Measurements from ENCODE around the gene VSIG1. TPM values are rescaled to one million over a fixed set of nuclear protein-coding genes. Genes with fewer than 3 reads are reported as not detected.
A peak's percentile ranks its signal among the peaks of the same experiment; 100 is the strongest.

Gene VSIG1
- total and polyA plus RNA-seq, 7 experiments from 2014 or later: 7.8 to 50.2 (median 20.3) TPM

DNA sequence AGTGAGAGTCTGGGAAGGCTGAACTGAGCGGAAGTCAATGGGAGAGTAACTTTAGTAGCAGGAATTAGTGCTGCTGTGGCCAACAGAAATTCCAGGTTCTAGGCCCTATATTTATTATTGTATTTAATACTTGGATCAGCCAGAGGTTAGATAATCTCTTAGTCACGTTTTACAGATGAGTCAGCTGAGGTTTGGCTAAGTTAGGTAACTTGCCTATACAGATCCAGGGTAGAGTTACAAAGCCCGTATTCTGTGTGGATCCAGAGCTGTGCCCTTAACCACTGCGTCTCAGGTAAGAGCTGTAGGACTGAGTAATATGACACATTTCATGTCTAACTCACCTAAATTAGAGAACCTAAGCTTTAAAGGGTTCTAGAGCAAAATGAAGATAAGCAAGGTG, 26.0 kb downstream of the VSIG1 start:
- Histone ChIP-seq H3K36me3 (ENCODE audit: control insufficient read depth in 2 of 3, insufficient read depth in 3 of 3, low read length in 3 of 3) (peaks cover 0 to 16% (median 7%) of the 10 kb centered on the region in 3 experiments), H3K27me3 (ENCODE audit: control insufficient read depth in 2 of 2, insufficient read depth in 2 of 2, low read length in 2 of 2) (no peaks in the 10 kb centered on the region), H3K9me3 (ENCODE audit: control insufficient read depth in 2 of 3, low read length in 3 of 3) (no peaks in the 10 kb centered on the region), H3K27ac (ENCODE audit: low read depth, low read length) (no peak overlapping the region), H3K4me3 (ENCODE audit: low read length) (no peak overlapping the region), H3K4me1 (ENCODE audit: control insufficient read depth in 2 of 2, insufficient read depth in 2 of 2, low read length in 2 of 2) (no peaks in the 10 kb centered on the region)
- CTCF ChIA-PET: interaction anchor here (0.6 to 2.3 kb wide), 6 partner anchors 44 to 1048 kb away, joined by 3 to 20 read pairs (median 3); no protein-coding TSS in a partner anchor
- H3K9me3 Mint-ChIP-seq: no peaks in the 10 kb centered on the region
- no peak overlapping the region for H3K4me3 Mint-ChIP-seq
- POLR2A ChIA-PET: interaction anchor here (0.9 to 1.3 kb wide), 2 partner anchors 46 to 52 kb away, joined by 3 to 5 read pairs; no protein-coding TSS in a partner anchor
- intact Hi-C loops (cut with micrococcal nuclease): loop anchor here (5.0 to 10.0 kb wide), 8 partner anchors 149 to 1199 kb away; partner anchors contain the start of genes NCBP2L (in 1 of the 2) and TSC22D3 (in 1 of the 2)
- H3K27me3 Mint-ChIP-seq: peaks cover 0 to 7% (median 0%) of the 10 kb centered on the region in 5 donors
- ATAC-seq: no peak
- H3K27ac Mint-ChIP-seq: peak overlapping the region in 4 of 9 donors; percentile 22 to 78 (median 36)
- no peak for DNase-seq
- H3K36me3 Mint-ChIP-seq: peaks cover 0 to 12% (median 5%) of the 10 kb centered on the region in 5 donors
- peaks cover 0 to 11% (median 1%) of the 10 kb centered on the region in 7 donors for H3K4me1 Mint-ChIP-seq

DNA sequence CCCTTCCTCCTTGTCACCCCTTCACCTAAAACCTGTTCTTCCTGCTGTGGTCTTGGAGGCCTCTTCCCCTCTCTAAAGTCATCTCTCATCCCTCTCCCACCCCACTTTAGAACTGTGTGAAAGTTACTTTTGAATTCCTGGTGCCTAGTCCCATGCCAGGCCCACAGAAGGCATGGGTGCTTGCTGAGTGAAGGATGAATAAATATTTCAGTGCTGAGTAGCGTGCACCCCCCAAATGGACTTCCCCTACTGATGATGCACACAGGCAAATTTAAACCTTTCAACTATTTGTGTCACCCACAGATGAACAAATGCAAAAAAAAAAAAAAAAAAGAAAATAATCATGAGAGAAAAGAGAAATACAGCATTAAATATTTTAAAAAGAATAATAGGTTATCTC, 26.7 kb downstream of the VSIG1 start:
- intact Hi-C loops (cut with micrococcal nuclease): loop anchor here (5.0 to 10.0 kb wide), 8 partner anchors 149 to 1199 kb away; partner anchors contain the start of genes NCBP2L (in 1 of the 2) and TSC22D3 (in 1 of the 2)
- Mint-ChIP-seq H3K9me3 (no peaks in the 10 kb centered on the region), H3K27me3 (peaks cover 0 to 7% (median 0%) of the 10 kb centered on the region in 5 donors), H3K4me1 (peaks cover 0 to 11% (median 1%) of the 10 kb centered on the region in 7 donors), H3K4me3 (no peak overlapping the region), H3K27ac (peak overlapping the region in 7 of 9 donors; percentile 28 to 84 (median 76)), H3K36me3 (peaks cover 0 to 12% (median 5%) of the 10 kb centered on the region in 5 donors)
- Histone ChIP-seq H3K4me3 (ENCODE audit: low read length) (no peak overlapping the region), H3K36me3 (ENCODE audit: control insufficient read depth in 2 of 3, insufficient read depth in 3 of 3, low read length in 3 of 3) (peaks cover 0 to 19% (median 10%) of the 10 kb centered on the region in 3 experiments), H3K27ac (ENCODE audit: low read depth, low read length) (peak overlapping the region; percentile 17), H3K27me3 (ENCODE audit: control insufficient read depth in 2 of 2, insufficient read depth in 2 of 2, low read length in 2 of 2) (no peaks in the 10 kb centered on the region), H3K9me3 (ENCODE audit: control insufficient read depth in 2 of 3, low read length in 3 of 3) (no peaks in the 10 kb centered on the region), H3K4me1 (ENCODE audit: control insufficient read depth in 2 of 2, insufficient read depth in 2 of 2, low read length in 2 of 2) (no peaks in the 10 kb centered on the region)
- CTCF ChIA-PET: interaction anchor here (1.2 to 2.3 kb wide), 2 partner anchors 50 to 93 kb away, joined by 3 to 20 read pairs; no protein-coding TSS in a partner anchor
- DNase-seq: no peak
- no peak for ATAC-seq
- POLR2A ChIA-PET: interaction anchor here (1.3 kb wide), 1 partner anchor 52 kb away, joined by 5 read pairs; no protein-coding TSS in a partner anchor

DNA sequence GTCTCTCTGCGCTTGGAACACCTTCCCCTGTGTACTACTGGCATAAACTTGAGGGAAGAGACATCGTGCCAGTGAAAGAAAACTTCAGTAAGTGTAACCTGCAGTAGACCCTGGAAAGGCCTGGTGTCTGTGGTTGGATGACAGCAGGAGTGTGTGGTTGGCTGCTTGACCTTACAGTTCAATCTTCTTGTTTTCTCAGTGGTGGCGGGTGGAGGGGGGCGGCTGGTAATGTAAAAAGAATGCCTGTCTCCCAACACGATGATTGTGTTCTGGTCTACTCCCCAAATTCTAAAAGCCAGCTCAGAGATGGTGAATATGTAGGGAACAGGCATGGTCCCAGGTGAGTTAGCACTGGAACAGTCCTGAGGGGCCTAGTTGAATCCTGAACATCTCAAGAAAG, 27.9 kb downstream of the VSIG1 start:
- DNase-seq (no peak), ATAC-seq (no peak)
- no peak overlapping the region for H3K4me3 ChIP-seq (ENCODE audit: low read length)
- no peaks in the 10 kb centered on the region for H3K9me3 Mint-ChIP-seq
- peak overlapping the region in 1 of 9 donors; percentile 33 for H3K27ac Mint-ChIP-seq
- peaks cover 0 to 12% (median 5%) of the 10 kb centered on the region in 5 donors for H3K36me3 Mint-ChIP-seq
- H3K4me3 Mint-ChIP-seq: no peak overlapping the region
- no peaks in the 10 kb centered on the region for H3K4me1 ChIP-seq (ENCODE audit: control insufficient read depth in 2 of 2, insufficient read depth in 2 of 2, low read length in 2 of 2)
- intact Hi-C loops (cut with micrococcal nuclease): loop anchor here (1.0 to 10.0 kb wide), 17 partner anchors 18 to 1200 kb away; partner anchors contain the start of genes NCBP2L (in 2 of the 2), ATG4A (in 1 of the 2), PSMD10 (in 1 of the 2) and TSC22D3 (in 1 of the 2)
- H3K4me1 Mint-ChIP-seq: peaks cover 0 to 11% (median 1%) of the 10 kb centered on the region in 7 donors
- no peaks in the 10 kb centered on the region for H3K27me3 ChIP-seq (ENCODE audit: control insufficient read depth in 2 of 2, insufficient read depth in 2 of 2, low read length in 2 of 2)
- H3K27ac ChIP-seq (ENCODE audit: low read depth, low read length): no peak overlapping the region
- ChIA-PET POLR2A (no interaction called here), CTCF (interaction anchor here (1.1 kb wide), 1 partner anchor 52 kb away, joined by 3 read pairs; no protein-coding TSS in a partner anchor)
- no peaks in the 10 kb centered on the region for H3K9me3 ChIP-seq (ENCODE audit: control insufficient read depth in 2 of 3, low read length in 3 of 3)
- H3K27me3 Mint-ChIP-seq: peaks cover 0 to 7% (median 0%) of the 10 kb centered on the region in 5 donors
- H3K36me3 ChIP-seq (ENCODE audit: control insufficient read depth in 2 of 3, insufficient read depth in 3 of 3, low read length in 3 of 3): peaks cover 0 to 21% (median 10%) of the 10 kb centered on the region in 3 experiments

DNA sequence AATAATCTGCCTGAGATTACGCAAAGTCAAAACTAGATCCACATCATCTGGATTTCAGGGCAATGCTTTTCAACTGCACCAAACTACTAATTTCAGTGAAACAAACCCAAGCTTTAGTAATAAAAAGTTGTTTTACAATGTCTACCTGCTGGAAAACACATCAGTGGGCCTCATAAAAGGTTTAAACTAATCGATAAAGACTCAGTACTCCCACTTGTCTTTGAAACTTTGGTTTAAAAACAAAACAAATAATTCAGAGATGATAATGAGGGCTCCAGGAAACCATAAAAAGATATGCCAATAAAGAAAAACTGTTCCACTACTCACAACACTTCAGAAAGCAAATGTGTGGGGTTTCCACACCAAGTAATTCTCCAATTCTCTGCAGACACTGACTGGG, 36.2 kb downstream of the VSIG1 start:
- no peak overlapping the region for H3K4me3 ChIP-seq (ENCODE audit: low read length)
- no peaks in the 10 kb centered on the region for H3K9me3 ChIP-seq (ENCODE audit: control insufficient read depth in 2 of 3, low read length in 3 of 3)
- H3K36me3 ChIP-seq (ENCODE audit: control insufficient read depth in 2 of 3, insufficient read depth in 3 of 3, low read length in 3 of 3): peaks cover 0 to 15% (median under 1%) of the 10 kb centered on the region in 3 experiments
- no peak overlapping the region for H3K27ac ChIP-seq (ENCODE audit: low read depth, low read length)
- H3K9me3 Mint-ChIP-seq: no peaks in the 10 kb centered on the region
- DNase-seq: no peak
- H3K27ac Mint-ChIP-seq: peak overlapping the region in 5 of 9 donors; percentile 12 to 63 (median 43)
- intact Hi-C loops (cut with micrococcal nuclease): no loop called here
- H3K4me1 Mint-ChIP-seq: no peaks in the 10 kb centered on the region
- H3K36me3 Mint-ChIP-seq: peaks cover 0 to 10% (median 0%) of the 10 kb centered on the region in 5 donors
- no peak for ATAC-seq
- CTCF ChIA-PET: no interaction called here
- POLR2A ChIA-PET: no interaction called here
- no peaks in the 10 kb centered on the region for H3K4me1 ChIP-seq (ENCODE audit: control insufficient read depth in 2 of 2, insufficient read depth in 2 of 2, low read length in 2 of 2)
- no peak overlapping the region for H3K4me3 Mint-ChIP-seq
- no peaks in the 10 kb centered on the region for H3K27me3 ChIP-seq (ENCODE audit: control insufficient read depth in 2 of 2, insufficient read depth in 2 of 2, low read length in 2 of 2)
- H3K27me3 Mint-ChIP-seq: no peaks in the 10 kb centered on the region

DNA sequence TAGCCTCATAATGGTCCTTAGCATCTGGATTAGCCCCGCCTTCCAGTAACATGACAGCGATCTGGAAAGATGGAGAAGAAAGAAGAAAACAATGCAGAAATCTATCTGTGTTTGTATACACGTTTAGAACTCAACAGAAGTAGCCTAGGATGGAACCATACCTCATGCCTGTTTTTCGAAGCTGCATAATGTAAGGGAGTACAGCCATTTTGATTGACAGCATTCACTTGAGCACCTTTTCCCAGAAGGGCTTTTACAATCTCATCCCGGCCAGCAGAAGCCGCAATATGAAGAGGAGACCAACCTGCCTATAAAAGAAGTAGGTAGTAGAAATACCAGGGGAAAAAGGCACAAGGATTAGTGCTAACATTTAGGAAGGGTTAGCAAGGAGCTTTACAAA, 42.9 kb downstream of the VSIG1 start:
- no peak for ATAC-seq
- Histone ChIP-seq H3K27ac (ENCODE audit: low read depth, low read length) (no peak overlapping the region), H3K4me3 (ENCODE audit: low read length) (no peak overlapping the region), H3K9me3 (ENCODE audit: control insufficient read depth in 2 of 3, low read length in 3 of 3) (no peaks in the 10 kb centered on the region), H3K4me1 (ENCODE audit: control insufficient read depth in 2 of 2, insufficient read depth in 2 of 2, low read length in 2 of 2) (no peaks in the 10 kb centered on the region), H3K36me3 (ENCODE audit: control insufficient read depth in 2 of 3, insufficient read depth in 3 of 3, low read length in 3 of 3) (peaks cover 0 to 16% (median 6%) of the 10 kb centered on the region in 3 experiments), H3K27me3 (ENCODE audit: control insufficient read depth in 2 of 2, insufficient read depth in 2 of 2, low read length in 2 of 2) (no peaks in the 10 kb centered on the region)
- H3K4me3 Mint-ChIP-seq: no peak overlapping the region
- no peaks in the 10 kb centered on the region for H3K27me3 Mint-ChIP-seq
- intact Hi-C loops (cut with micrococcal nuclease): no loop called here
- peaks cover 0 to 3% (median 0%) of the 10 kb centered on the region in 5 donors for H3K36me3 Mint-ChIP-seq
- no peak overlapping the region for H3K27ac Mint-ChIP-seq
- CTCF ChIA-PET: no interaction called here
- POLR2A ChIA-PET: no interaction called here
- peaks cover 0 to 16% (median 12%) of the 10 kb centered on the region in 7 donors for H3K4me1 Mint-ChIP-seq
- no peaks in the 10 kb centered on the region for H3K9me3 Mint-ChIP-seq
- DNase-seq: no peak

DNA sequence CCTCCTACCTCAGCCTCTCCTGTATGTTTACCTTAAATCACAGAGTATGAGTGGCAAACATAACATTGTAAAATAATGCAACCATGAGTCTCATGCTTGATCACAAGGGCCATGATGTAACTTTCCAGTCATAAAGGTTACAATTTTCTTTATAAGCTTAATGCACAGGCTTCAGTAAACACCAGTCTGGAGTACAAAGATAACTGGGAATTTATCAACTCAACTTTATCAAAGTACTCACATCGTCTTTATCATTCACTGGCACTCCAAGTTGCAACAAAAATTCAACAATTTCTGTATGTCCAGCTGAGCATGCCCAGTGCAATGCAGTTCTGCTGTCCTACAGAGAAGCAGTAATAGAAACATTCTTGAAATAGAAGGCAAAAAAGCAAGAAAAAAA, 43.6 kb downstream of the VSIG1 start:
- CTCF ChIA-PET: no interaction called here
- no peak overlapping the region for H3K27ac Mint-ChIP-seq

More for the DNA sequence above, 43.6 kb downstream of the VSIG1 start:
- peaks cover 0 to 16% (median 6%) of the 10 kb centered on the region in 3 experiments for H3K36me3 ChIP-seq (ENCODE audit: control insufficient read depth in 2 of 3, insufficient read depth in 3 of 3, low read length in 3 of 3)
- Mint-ChIP-seq H3K4me1 (peaks cover 0 to 21% (median 15%) of the 10 kb centered on the region in 7 donors), H3K27me3 (no peaks in the 10 kb centered on the region), H3K36me3 (peaks cover 0 to 3% (median 0%) of the 10 kb centered on the region in 5 donors), H3K9me3 (no peaks in the 10 kb centered on the region), H3K4me3 (no peak overlapping the region)
- POLR2A ChIA-PET: no interaction called here
- ATAC-seq (no peak), DNase-seq (no peak)
- intact Hi-C loops (cut with micrococcal nuclease): no loop called here
- no peaks in the 10 kb centered on the region for H3K27me3 ChIP-seq (ENCODE audit: control insufficient read depth in 2 of 2, insufficient read depth in 2 of 2, low read length in 2 of 2)
- no peaks in the 10 kb centered on the region for H3K4me1 ChIP-seq (ENCODE audit: control insufficient read depth in 2 of 2, insufficient read depth in 2 of 2, low read length in 2 of 2)
- H3K4me3 ChIP-seq (ENCODE audit: low read length): no peak overlapping the region
- no peak overlapping the region for H3K27ac ChIP-seq (ENCODE audit: low read depth, low read length)
- no peaks in the 10 kb centered on the region for H3K9me3 ChIP-seq (ENCODE audit: control insufficient read depth in 2 of 3, low read length in 3 of 3)
